ENCODE data around the gene NT5DC4. TPM values are rescaled to one million over a fixed set of nuclear protein-coding genes. Genes with fewer than 3 reads are reported as not detected.

The NT5DC4 gene
- total and polyA plus RNA-seq, 3 donors from 2014 or later: 2.8 to 4.2 (median 2.9) TPM

GRCh38 chr2:112740527-112740926 is 19.7 kb downstream of the NT5DC4 start:
- DNase-seq: no peak
- 92 to 95% methylated on average over 7 of the region's 7 CpGs for WGBS, 2 donors
- no peaks in the 10 kb centered on the region for H3K27me3 ChIP-seq
- H3K4me3 ChIP-seq: no peak overlapping the region
- no peaks in the 10 kb centered on the region for H3K4me1 ChIP-seq
- H3K36me3 ChIP-seq (ENCODE audit: low read depth, missing control alignments): no peaks in the 10 kb centered on the region
- TF ChIP-seq POLR2A (IDR thresholded peaks at IDR 0.05) (no peak), CTCF (IDR thresholded peaks at IDR 0.05) (no peak)
- intact Hi-C loops (cut with DNase I; ENCODE audit: low total_unique reads): no loop called here
- no peak overlapping the region for H3K27ac ChIP-seq
- H3K9me3 ChIP-seq: no peaks in the 10 kb centered on the region

- intact Hi-C loops (cut with DNase I; ENCODE audit: low total_unique reads): no loop called here
- 57 to 69% methylated on average over 9 of the region's 9 CpGs for WGBS, 2 donors
- no peak overlapping the region for H3K4me3 ChIP-seq
- H3K36me3 ChIP-seq (ENCODE audit: low read depth, missing control alignments): no peaks in the 10 kb centered on the region
- no peak for TF ChIP-seq POLR2A (IDR thresholded peaks at IDR 0.05)
- TF ChIP-seq CTCF (IDR thresholded peaks at IDR 0.05): peak; percentile 56 to 75 (median 68)
- peak overlapping the region in 1 of 2 donors; percentile 32 for H3K27ac ChIP-seq
- H3K9me3 ChIP-seq: no peaks in the 10 kb centered on the region
- H3K27me3 ChIP-seq: no peaks in the 10 kb centered on the region
- DNase-seq: peak; percentile 80
- H3K4me1 ChIP-seq: no peaks in the 10 kb centered on the region
Observed at GRCh38 chr2:112749755-112750559, 29.1 kb downstream of the NT5DC4 start.

- Histone ChIP-seq H3K4me3 (no peak overlapping the region), H3K27me3 (no peaks in the 10 kb centered on the region), H3K4me1 (no peaks in the 10 kb centered on the region), H3K27ac (peak overlapping the region in 1 of 2 donors; percentile 32), H3K9me3 (no peaks in the 10 kb centered on the region), H3K36me3 (ENCODE audit: low read depth, missing control alignments) (no peaks in the 10 kb centered on the region)
- TF ChIP-seq POLR2A (IDR thresholded peaks at IDR 0.05): no peak
- TF ChIP-seq CTCF (IDR thresholded peaks at IDR 0.05): no peak
- no peak for DNase-seq
- intact Hi-C loops (cut with DNase I; ENCODE audit: low total_unique reads): no loop called here
Observed at GRCh38 chr2:112750560-112750843, 29.7 kb downstream of the NT5DC4 start.

GRCh38 chr2:112751451-112752197 is 30.8 kb downstream of the NT5DC4 start:
- Histone ChIP-seq H3K4me1 (no peaks in the 10 kb centered on the region), H3K27me3 (no peaks in the 10 kb centered on the region), H3K27ac (no peak overlapping the region), H3K4me3 (no peak overlapping the region), H3K36me3 (ENCODE audit: low read depth, missing control alignments) (no peaks in the 10 kb centered on the region), H3K9me3 (no peaks in the 10 kb centered on the region)
- DNase-seq: no peak
- intact Hi-C loops (cut with DNase I; ENCODE audit: low total_unique reads): no loop called here
- TF ChIP-seq CTCF (IDR thresholded peaks at IDR 0.05) (no peak), POLR2A (IDR thresholded peaks at IDR 0.05) (no peak)

Measured in testis (tissue), 3 donors.